ENCODE data around the gene NPFFR2.
"Not testable (repeated sequence)": the region's sequence is repeated elsewhere in the genome, so short reads cannot be mapped to it uniquely, and the experiment has no call there.

- TF ChIP-seq, protein P1, sequence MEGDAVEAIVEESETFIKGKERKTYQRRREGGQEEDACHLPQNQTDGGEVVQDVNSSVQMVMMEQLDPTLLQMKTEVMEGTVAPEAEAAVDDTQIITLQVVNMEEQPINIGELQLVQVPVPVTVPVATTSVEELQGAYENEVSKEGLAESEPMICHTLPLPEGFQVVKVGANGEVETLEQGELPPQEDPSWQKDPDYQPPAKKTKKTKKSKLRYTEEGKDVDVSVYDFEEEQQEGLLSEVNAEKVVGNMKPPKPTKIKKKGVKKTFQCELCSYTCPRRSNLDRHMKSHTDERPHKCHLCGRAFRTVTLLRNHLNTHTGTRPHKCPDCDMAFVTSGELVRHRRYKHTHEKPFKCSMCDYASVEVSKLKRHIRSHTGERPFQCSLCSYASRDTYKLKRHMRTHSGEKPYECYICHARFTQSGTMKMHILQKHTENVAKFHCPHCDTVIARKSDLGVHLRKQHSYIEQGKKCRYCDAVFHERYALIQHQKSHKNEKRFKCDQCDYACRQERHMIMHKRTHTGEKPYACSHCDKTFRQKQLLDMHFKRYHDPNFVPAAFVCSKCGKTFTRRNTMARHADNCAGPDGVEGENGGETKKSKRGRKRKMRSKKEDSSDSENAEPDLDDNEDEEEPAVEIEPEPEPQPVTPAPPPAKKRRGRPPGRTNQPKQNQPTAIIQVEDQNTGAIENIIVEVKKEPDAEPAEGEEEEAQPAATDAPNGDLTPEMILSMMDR (IDR thresholded peaks at IDR 0.05) = not testable (repeated sequence)
- TF ChIP-seq POLR2A (IDR thresholded peaks at IDR 0.05) = not testable (repeated sequence)
These were observed 121.8 kb downstream of the NPFFR2 start for GRCh38 chr4:72153634-72154033.

Measured in right lobe of liver (tissue), 4 donors.